ENCODE data around the gene CCDC85C.

- TF ChIP-seq EZH2 (IDR thresholded peaks at IDR 0.05) (no peak), POLR2AphosphoS5 (IDR thresholded peaks at IDR 0.05; ENCODE audit: borderline replicate concordance, low read depth, low read length) (no peak)
These were observed 140.0 kb downstream of the CCDC85C start for GRCh38 chr14:99463974-99464373.

Data from SK-N-MC (cell line).